Breast epithelium (tissue), 4 donors: ENCODE results near the gene SCN5A. TPM values are rescaled to one million over a fixed set of nuclear protein-coding genes. Genes with fewer than 3 reads are reported as not detected.
A peak's percentile ranks its signal among the peaks of the same experiment; 100 is the strongest.

Experiments used
- DNase-seq, 2 donors: peaks; one replicate each; pipeline ENCODE4 v3.0.0-alpha.2; 2019; ENCODE audit warnings: low spot score in 2 of 2
- H3K27ac ChIP-seq, 2 donors: fragments of 200-600 bp; sonication (generic) in 1 of 2; one replicate each; pipeline ENCODE4 v1.5.1; 2016 to 2019; ENCODE audit warnings: mild to moderate bottlenecking in 1 of 2
- H3K27me3 ChIP-seq, 2 donors: fragments of 200-600 bp; sonication (generic) in 1 of 2; one replicate each; pipeline versions ENCODE4 v1.5.1 to v1.6.0; 2017 to 2019; ENCODE audit warnings: control low read depth in 1 of 2, mild to moderate bottlenecking in 1 of 2
- H3K36me3 ChIP-seq: fragments of 200-600 bp; one replicate; pipeline ENCODE4 v1.5.1; 2019
- H3K4me1 ChIP-seq, 2 donors: fragments of 200-600 bp; sonication (generic); one replicate each; pipeline ENCODE4 v1.5.1; 2016 to 2019; ENCODE audit warnings: control low read depth in 1 of 2
- H3K4me3 ChIP-seq, 3 donors: fragments of 200-600 bp; sonication (generic); 1 replicate in 2 of 3; 2 replicates in 1 of 3; pipeline ENCODE4 v1.5.1; 2016 to 2019; ENCODE audit warnings: mild to moderate bottlenecking in 3 of 3, moderate library complexity in 2 of 3
- H3K9me3 ChIP-seq, 2 donors: fragments of 200-600 bp; sonication (generic) in 1 of 2; one replicate each; pipeline ENCODE4 v1.5.1; 2016 to 2019; ENCODE audit warnings: control low read depth in 1 of 2
- CTCF ChIP-seq, 3 donors: fragments of 450-650 bp; IDR thresholded peaks; one replicate each; pipeline ENCODE4 v1.5.1; 2016 to 2017; ENCODE audit warnings: antibody characterized with exemption in 3 of 3, mild to moderate bottlenecking in 3 of 3, moderate library complexity in 3 of 3
- POLR2A ChIP-seq: fragments of 450-650 bp; IDR thresholded peaks from one replicate; pipeline ENCODE4 v1.6.1; 2016; ENCODE audit warnings: antibody characterized with exemption, mild to moderate bottlenecking, moderate library complexity
- POLR2AphosphoS5 ChIP-seq, 3 donors: sonication (generic); formaldehyde crosslinking; IDR thresholded peaks; one replicate each; pipeline ENCODE4 v1.6.1; 2017; ENCODE audit warnings: antibody characterized with exemption in 3 of 3
- intact Hi-C: fragments of 100-400 bp; cut with DNase I; formaldehyde crosslinking; loops from one replicate; pipeline ENCODE4 v1.15.1; 2023; ENCODE audit warnings: low total_unique reads
- total RNA-seq, 3 donors: library from RNA; depleted of rRNA; stranded (reverse); fragments of >200 nt; gene quantifications; one replicate each; pipeline ENCODE4 v1.1.0, GENCODE V29; 2016

The SCN5A gene
- total RNA-seq, 3 donors from 2014 or later: under 0.01 to 0.33 (median 0.29) TPM

GRCh38 chr3:38533285-38533976, 116.1 kb downstream of the SCN5A start:
- intact Hi-C loops: no loop called here
- H3K4me1 ChIP-seq: no peaks in the 10 kb centered on the region
- no peak for TF ChIP-seq POLR2AphosphoS5 (IDR thresholded peaks at IDR 0.05)
- no peak for TF ChIP-seq CTCF (IDR thresholded peaks at IDR 0.05)
- TF ChIP-seq POLR2A: no peak
- no peaks in the 10 kb centered on the region for H3K9me3 ChIP-seq
- no peak for DNase-seq
- H3K36me3 ChIP-seq: peaks cover 3% of the 10 kb centered on the region
- no peak overlapping the region for H3K4me3 ChIP-seq
- no peaks in the 10 kb centered on the region for H3K27me3 ChIP-seq
- no peak overlapping the region for H3K27ac ChIP-seq

GRCh38 chr3:38532529-38532928, 117.0 kb downstream of the SCN5A start:
- no peak overlapping the region for H3K4me3 ChIP-seq
- no peaks in the 10 kb centered on the region for H3K9me3 ChIP-seq
- H3K27me3 ChIP-seq: no peaks in the 10 kb centered on the region
- TF ChIP-seq POLR2AphosphoS5 (IDR thresholded peaks at IDR 0.05): no peak
- no peak for TF ChIP-seq POLR2A
- TF ChIP-seq CTCF (IDR thresholded peaks at IDR 0.05): no peak
- no peaks in the 10 kb centered on the region for H3K4me1 ChIP-seq
- peaks cover 3% of the 10 kb centered on the region for H3K36me3 ChIP-seq
- no peak overlapping the region for H3K27ac ChIP-seq
- intact Hi-C loops: no loop called here
- no peak for DNase-seq

GRCh38 chr3:38528457-38528856, 121.0 kb downstream of the SCN5A start:
- Histone ChIP-seq H3K27me3 (no peaks in the 10 kb centered on the region), H3K27ac (no peak overlapping the region), H3K36me3 (no peaks in the 10 kb centered on the region), H3K9me3 (no peaks in the 10 kb centered on the region), H3K4me1 (no peaks in the 10 kb centered on the region), H3K4me3 (no peak overlapping the region)
- intact Hi-C loops: loop anchor here (10.0 kb wide), 1 partner anchor 106 kb away; no protein-coding TSS in a partner anchor
- DNase-seq: no peak
- TF ChIP-seq POLR2A: no peak
- TF ChIP-seq POLR2AphosphoS5 (IDR thresholded peaks at IDR 0.05): no peak
- no peak for TF ChIP-seq CTCF (IDR thresholded peaks at IDR 0.05)

- no peak for DNase-seq
- H3K27ac ChIP-seq: peak overlapping the region in 1 of 2 donors; percentile 43
- H3K9me3 ChIP-seq: no peaks in the 10 kb centered on the region
- intact Hi-C loops: loop anchor here (10.0 kb wide), 1 partner anchor 108 kb away; no protein-coding TSS in a partner anchor
- no peak for TF ChIP-seq CTCF (IDR thresholded peaks at IDR 0.05)
- TF ChIP-seq POLR2AphosphoS5 (IDR thresholded peaks at IDR 0.05): no peak
- TF ChIP-seq POLR2A: no peak
- H3K4me3 ChIP-seq: no peak overlapping the region
- H3K27me3 ChIP-seq: no peaks in the 10 kb centered on the region
- H3K4me1 ChIP-seq: no peaks in the 10 kb centered on the region
- H3K36me3 ChIP-seq: no peaks in the 10 kb centered on the region
Observed at GRCh38 chr3:38526792-38527191, 122.7 kb downstream of the SCN5A start.

DNA sequence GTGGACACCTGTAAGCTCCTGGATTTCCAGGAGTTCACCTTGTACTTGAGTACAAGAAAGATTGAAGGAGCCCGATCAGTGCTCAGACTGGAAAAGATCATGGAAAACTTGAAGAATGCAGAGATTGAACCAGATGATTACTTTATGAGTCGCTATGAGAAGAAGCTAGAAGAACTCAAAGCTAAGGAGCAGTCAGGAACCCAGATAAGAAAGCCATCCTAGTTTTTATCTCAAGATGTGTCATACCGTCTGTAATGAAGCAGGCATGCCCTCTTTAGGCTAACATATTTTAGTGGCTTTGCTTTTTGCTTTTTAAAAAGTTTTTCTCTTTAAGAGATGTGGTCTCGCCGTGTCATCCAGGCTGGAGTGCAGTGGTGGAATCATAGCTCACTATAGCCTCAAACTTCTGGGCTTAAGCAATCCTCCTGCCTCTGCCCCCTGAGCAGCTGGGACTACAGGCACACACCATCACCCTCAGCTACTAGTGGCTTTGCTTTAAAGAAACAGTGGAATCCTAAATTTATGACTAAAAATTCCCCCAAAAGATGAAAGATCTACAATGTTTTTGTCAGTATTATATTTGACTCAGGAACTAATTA, 125.2 kb downstream of the SCN5A start:
- TF ChIP-seq POLR2AphosphoS5 (IDR thresholded peaks at IDR 0.05) (no peak), POLR2A (no peak), CTCF (IDR thresholded peaks at IDR 0.05) (no peak)
- no peaks in the 10 kb centered on the region for H3K4me1 ChIP-seq
- no peaks in the 10 kb centered on the region for H3K36me3 ChIP-seq
- no peaks in the 10 kb centered on the region for H3K27me3 ChIP-seq
- no peak overlapping the region for H3K4me3 ChIP-seq
- DNase-seq: no peak
- no peak overlapping the region for H3K27ac ChIP-seq
- H3K9me3 ChIP-seq: no peaks in the 10 kb centered on the region
- intact Hi-C loops: loop anchor here (10.0 kb wide), 1 partner anchor 111 kb away; no protein-coding TSS in a partner anchor
